WTC11 (cell line): ENCODE measurements around the gene NDST3.

Source experiments
- CREB1 ChIP-seq: sonication (generic); formaldehyde crosslinking; IDR thresholded peaks from 2 replicates; pipeline ENCODE4 v1.8.0; 2023; ENCODE audit warnings: mild to moderate bottlenecking, missing genetic modification reagents
- IRF2 ChIP-seq: sonication (generic); formaldehyde crosslinking; IDR thresholded peaks from 2 replicates; pipeline ENCODE4 v1.8.0; 2022; ENCODE audit warnings: low read depth, missing genetic modification reagents, borderline replicate concordance
- PRDM15 ChIP-seq: sonication (generic); formaldehyde crosslinking; IDR thresholded peaks from 2 replicates; pipeline ENCODE4 v1.8.0; 2022; ENCODE audit warnings: missing genetic modification reagents
- RELA ChIP-seq: sonication (generic); formaldehyde crosslinking; IDR thresholded peaks from 2 replicates; pipeline ENCODE4 v1.8.1; 2022; ENCODE audit warnings: missing genetic modification reagents, mild to moderate bottlenecking, borderline replicate concordance
- SMAD3 ChIP-seq: sonication (generic); formaldehyde crosslinking; IDR thresholded peaks from 2 replicates; pipeline ENCODE4 v1.8.0; 2022; ENCODE audit warnings: missing genetic modification reagents, mild to moderate bottlenecking, borderline replicate concordance
- SP1 ChIP-seq: sonication (generic); formaldehyde crosslinking; conservative IDR thresholded peaks from 2 replicates; pipeline ENCODE4 v1.8.1; 2022; ENCODE audit warnings: missing genetic modification reagents
- TEAD4 ChIP-seq: sonication (generic); formaldehyde crosslinking; IDR thresholded peaks from 2 replicates; pipeline ENCODE4 v1.8.0; 2022; ENCODE audit warnings: mild to moderate bottlenecking, missing genetic modification reagents
- ZNF263 ChIP-seq: sonication (generic); formaldehyde crosslinking; IDR thresholded peaks from 2 replicates; pipeline ENCODE4 v1.8.1; 2022; ENCODE audit warnings: low read depth, mild to moderate bottlenecking, moderate library complexity, missing genetic modification reagents
- ZNF423 ChIP-seq: fragments of 250-450 bp; sonication (Bioruptor Pico); IDR thresholded peaks from 2 replicates; pipeline ENCODE4 v2.1.2; 2022; ENCODE audit warnings: mild to moderate bottlenecking, moderate library complexity
- ZNF671 ChIP-seq: fragments of 250-450 bp; sonication (Bioruptor Pico); IDR thresholded peaks from 2 replicates; pipeline ENCODE4 v1.8.0; 2021; ENCODE audit warnings: mild to moderate bottlenecking
- TF ChIP-seq, protein P1 (sequence below): fragments of 200-600 bp; IDR thresholded peaks from 2 replicates; pipeline ENCODE4 v1.8.0; 2022; ENCODE audit warnings: antibody characterized with exemption
- TF ChIP-seq, protein P2 (sequence below): sonication (generic); formaldehyde crosslinking; IDR thresholded peaks from 2 replicates; pipeline ENCODE4 v1.8.1; 2023; ENCODE audit warnings: mild to moderate bottlenecking, missing genetic modification reagents, moderate library complexity

- TF ChIP-seq, protein P1, sequence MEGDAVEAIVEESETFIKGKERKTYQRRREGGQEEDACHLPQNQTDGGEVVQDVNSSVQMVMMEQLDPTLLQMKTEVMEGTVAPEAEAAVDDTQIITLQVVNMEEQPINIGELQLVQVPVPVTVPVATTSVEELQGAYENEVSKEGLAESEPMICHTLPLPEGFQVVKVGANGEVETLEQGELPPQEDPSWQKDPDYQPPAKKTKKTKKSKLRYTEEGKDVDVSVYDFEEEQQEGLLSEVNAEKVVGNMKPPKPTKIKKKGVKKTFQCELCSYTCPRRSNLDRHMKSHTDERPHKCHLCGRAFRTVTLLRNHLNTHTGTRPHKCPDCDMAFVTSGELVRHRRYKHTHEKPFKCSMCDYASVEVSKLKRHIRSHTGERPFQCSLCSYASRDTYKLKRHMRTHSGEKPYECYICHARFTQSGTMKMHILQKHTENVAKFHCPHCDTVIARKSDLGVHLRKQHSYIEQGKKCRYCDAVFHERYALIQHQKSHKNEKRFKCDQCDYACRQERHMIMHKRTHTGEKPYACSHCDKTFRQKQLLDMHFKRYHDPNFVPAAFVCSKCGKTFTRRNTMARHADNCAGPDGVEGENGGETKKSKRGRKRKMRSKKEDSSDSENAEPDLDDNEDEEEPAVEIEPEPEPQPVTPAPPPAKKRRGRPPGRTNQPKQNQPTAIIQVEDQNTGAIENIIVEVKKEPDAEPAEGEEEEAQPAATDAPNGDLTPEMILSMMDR, result no peak
- TF ChIP-seq PRDM15 (CRISPR knock-in tag) (no peak), CREB1 (CRISPR knock-in tag) (no peak), ZNF263 (CRISPR knock-in tag) (no peak), IRF2 (CRISPR knock-in tag) (no peak), ZNF423 (CRISPR knock-in tag) (no peak), SMAD3 (CRISPR knock-in tag) (no peak), ZNF671 (CRISPR knock-in tag) (no peak), TEAD4 (CRISPR knock-in tag) (no peak), SP1 (CRISPR knock-in tag) (no peak), RELA (CRISPR knock-in tag) (no peak)
- TF ChIP-seq, protein P2, sequence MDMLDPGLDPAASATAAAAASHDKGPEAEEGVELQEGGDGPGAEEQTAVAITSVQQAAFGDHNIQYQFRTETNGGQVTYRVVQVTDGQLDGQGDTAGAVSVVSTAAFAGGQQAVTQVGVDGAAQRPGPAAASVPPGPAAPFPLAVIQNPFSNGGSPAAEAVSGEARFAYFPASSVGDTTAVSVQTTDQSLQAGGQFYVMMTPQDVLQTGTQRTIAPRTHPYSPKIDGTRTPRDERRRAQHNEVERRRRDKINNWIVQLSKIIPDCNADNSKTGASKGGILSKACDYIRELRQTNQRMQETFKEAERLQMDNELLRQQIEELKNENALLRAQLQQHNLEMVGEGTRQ (CRISPR knock-in tag), result no peak
Observed at GRCh38 chr4:118086344-118086743, 52.1 kb downstream of the NDST3 start.
